ENCODE data around the gene LAMTOR1.

LAMTOR1 gene

DNA sequence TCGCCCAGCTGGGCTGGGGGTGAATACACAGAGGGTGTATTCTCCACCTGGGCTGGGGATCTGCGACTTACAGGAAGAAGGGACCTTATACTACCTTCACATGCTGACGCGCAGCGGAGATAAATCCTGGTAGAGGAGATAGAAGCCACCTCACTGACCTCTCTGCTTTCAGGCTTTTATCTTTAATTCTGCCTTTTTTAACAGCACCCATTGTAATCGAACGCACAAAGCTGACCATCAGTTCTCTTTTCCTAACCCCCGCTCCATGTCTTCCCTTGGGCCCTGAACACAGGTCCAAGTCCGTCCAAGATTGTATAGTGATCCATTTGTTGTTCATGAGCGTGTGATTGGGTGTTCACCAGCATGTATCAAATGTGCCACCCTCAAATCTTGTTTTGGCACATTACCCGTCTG, 664 bp upstream of the LAMTOR1 start:
- H3K4me3 ChIP-seq (ENCODE audit: low read depth, low read length) = peak overlapping the region; percentile 21
- TF ChIP-seq, protein P1, sequence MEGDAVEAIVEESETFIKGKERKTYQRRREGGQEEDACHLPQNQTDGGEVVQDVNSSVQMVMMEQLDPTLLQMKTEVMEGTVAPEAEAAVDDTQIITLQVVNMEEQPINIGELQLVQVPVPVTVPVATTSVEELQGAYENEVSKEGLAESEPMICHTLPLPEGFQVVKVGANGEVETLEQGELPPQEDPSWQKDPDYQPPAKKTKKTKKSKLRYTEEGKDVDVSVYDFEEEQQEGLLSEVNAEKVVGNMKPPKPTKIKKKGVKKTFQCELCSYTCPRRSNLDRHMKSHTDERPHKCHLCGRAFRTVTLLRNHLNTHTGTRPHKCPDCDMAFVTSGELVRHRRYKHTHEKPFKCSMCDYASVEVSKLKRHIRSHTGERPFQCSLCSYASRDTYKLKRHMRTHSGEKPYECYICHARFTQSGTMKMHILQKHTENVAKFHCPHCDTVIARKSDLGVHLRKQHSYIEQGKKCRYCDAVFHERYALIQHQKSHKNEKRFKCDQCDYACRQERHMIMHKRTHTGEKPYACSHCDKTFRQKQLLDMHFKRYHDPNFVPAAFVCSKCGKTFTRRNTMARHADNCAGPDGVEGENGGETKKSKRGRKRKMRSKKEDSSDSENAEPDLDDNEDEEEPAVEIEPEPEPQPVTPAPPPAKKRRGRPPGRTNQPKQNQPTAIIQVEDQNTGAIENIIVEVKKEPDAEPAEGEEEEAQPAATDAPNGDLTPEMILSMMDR (IDR thresholded peaks at IDR 0.05; ENCODE audit: low read depth, low read length) = no peak

DNA sequence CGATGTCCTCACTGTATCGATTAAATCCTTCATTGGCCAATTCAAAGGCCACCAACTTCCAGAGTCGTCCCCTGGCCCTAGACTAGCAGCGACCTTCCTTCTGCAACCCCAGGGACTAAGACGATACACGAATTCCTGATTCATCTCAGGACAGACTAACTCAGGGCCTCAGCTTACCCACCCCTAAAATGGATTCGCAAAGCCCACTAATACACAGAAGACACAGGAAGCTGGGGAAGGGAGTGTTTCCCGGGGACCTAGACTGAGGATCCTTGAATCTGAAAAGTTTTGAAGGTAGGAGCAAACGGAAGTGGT, 509 bp downstream of the LAMTOR1 start:
- TF ChIP-seq, protein P1 (IDR thresholded peaks at IDR 0.05; ENCODE audit: low read depth, low read length) = no peak
- peak overlapping the region; percentile 94 for H3K4me3 ChIP-seq (ENCODE audit: low read depth, low read length)

DNA sequence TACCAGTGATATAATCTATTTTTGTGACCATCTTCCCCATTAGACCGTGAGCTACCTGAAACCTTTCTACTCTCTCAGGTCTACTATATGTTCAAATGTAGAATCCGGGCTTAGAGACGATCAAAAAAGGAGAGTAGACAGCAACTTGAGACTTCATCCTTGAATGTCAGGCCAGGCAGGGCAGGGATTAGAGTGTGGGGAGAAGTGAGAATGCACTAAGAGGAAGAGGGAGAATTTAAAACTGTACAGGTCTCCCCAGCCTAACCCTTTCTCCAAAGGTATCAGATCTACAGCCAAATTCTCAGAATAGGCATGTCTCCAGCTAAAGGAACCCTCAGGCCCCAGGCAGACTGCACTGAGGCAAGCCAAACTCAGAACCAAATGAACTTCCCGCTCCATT, 935 bp downstream of the LAMTOR1 start:
- TF ChIP-seq, protein P1 (IDR thresholded peaks at IDR 0.05; ENCODE audit: low read depth, low read length) = no peak
- peak overlapping the region; percentile 94 for H3K4me3 ChIP-seq (ENCODE audit: low read depth, low read length)

DNA sequence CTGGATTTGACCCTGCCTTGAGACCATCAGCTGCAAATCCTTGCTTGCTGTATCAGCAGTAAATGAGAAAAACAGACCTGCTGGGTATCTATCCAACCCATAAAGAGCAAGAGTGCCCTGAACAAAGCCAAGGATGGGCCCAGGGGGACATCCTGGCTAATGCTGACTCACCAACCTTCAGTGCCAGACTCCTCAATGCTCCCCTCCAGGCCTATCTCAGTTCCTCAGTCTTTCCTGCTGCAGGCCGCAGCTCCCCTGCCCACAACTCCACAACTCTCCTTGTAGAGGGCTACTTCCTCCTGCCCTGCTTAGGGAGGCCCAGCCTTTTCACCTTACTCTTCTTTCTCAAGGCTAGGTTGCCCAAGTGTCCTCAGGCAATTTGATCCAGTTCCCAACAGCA, 2.6 kb downstream of the LAMTOR1 start:
- TF ChIP-seq, protein P1 (IDR thresholded peaks at IDR 0.05; ENCODE audit: low read depth, low read length) = no peak
- H3K4me3 ChIP-seq (ENCODE audit: low read depth, low read length) = no peak overlapping the region

DNA sequence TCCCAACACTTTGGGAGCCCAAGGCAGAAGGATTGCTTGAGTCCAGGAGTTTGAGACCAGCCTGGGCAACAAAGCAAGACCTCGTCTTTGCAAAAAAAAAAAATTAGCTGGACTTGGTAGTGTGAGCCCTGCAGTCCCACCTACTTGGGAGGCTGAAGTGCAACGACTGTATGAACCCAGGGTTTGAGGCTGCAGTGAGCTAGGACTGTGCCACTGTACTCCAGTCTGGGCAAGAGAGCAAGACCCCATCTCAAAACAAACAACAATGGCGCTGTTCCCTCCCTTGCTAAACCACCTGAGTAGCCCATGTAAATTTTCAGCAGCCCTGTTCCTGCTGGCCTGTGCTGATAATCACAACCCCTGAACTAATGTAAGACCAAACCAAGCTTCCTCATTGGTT, 3.1 kb downstream of the LAMTOR1 start:
- TF ChIP-seq, protein P1 (IDR thresholded peaks at IDR 0.05; ENCODE audit: low read depth, low read length) = no peak
- H3K4me3 ChIP-seq (ENCODE audit: low read depth, low read length) = no peak overlapping the region

DNA sequence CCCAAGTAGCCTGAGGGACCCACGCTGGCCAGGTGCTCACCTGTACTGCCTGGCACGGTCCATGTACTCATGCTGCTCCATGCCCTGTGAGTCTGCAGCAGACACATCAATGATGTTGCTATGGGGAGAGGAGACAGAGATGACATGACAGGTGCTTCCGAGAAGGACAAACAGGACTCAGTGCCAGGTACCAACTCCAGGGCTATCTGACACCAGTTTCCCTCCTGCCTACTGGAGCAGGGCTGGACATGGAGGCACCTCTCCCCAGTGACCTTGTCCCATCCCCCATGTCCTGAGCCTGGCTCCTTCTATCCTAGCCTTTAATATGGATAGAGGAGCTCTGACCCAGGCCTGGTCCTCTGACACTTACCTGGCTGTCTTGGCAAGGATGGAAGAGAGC, 4.4 kb downstream of the LAMTOR1 start:
- TF ChIP-seq, protein P1 (IDR thresholded peaks at IDR 0.05; ENCODE audit: low read depth, low read length) = no peak
- H3K4me3 ChIP-seq (ENCODE audit: low read depth, low read length) = no peak overlapping the region

DNA sequence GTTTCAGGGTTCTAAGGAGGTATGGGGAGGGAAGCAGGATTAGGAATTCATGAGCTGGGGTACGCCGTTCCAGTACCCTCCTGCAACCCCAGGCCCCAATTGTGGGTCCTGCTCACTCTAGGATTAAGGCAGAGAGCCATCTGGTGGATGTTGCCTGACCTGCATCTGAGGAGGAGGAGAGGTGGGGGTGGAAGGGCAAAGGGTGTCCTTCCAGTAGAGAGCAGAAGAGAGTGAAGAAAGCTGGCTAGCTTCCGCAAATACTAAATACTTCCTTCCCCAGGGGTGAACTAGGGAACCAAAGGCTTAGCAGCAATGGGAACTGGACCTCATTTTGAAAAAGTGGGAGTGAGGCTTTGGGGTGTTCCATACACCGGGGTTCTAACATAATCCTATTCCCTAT, 11.8 kb downstream of the LAMTOR1 start:
- no peak overlapping the region for H3K4me3 ChIP-seq (ENCODE audit: low read depth, low read length)
- TF ChIP-seq, protein P1 (IDR thresholded peaks at IDR 0.05; ENCODE audit: low read depth, low read length) = peak; percentile 89
